Rectal smooth muscle tissue (tissue), 1 donor: ENCODE measurements around the gene UNCX.
"Not testable (repeated sequence)": the region's sequence is repeated elsewhere in the genome, so short reads cannot be mapped to it uniquely, and the experiment has no call there.

Experiments used
- H3K27ac ChIP-seq: one replicate; pipeline ENCODE4 v1.7.0; 2013; ENCODE audit warnings: low read depth, low read length, inconsistent platforms
- H3K27me3 ChIP-seq: one replicate; pipeline ENCODE4 v1.7.0; 2013; ENCODE audit warnings: low read length; ENCODE audit not compliant: control insufficient read depth, insufficient read depth
- H3K36me3 ChIP-seq: one replicate; pipeline ENCODE4 v1.7.0; 2013; ENCODE audit warnings: low read length; ENCODE audit not compliant: control insufficient read depth, insufficient read depth
- H3K4me1 ChIP-seq: one replicate; pipeline ENCODE4 v1.7.0; 2013; ENCODE audit warnings: low read length; ENCODE audit not compliant: control insufficient read depth, insufficient read depth
- H3K4me3 ChIP-seq: one replicate; pipeline ENCODE4 v1.7.0; 2013; ENCODE audit warnings: low read length
- H3K9ac ChIP-seq: one replicate; pipeline ENCODE4 v1.7.0; 2013; ENCODE audit warnings: low read length

UNCX gene

GRCh38 chr7:1204460-1205140 lies 28.1 kb upstream of the UNCX start:
- Histone ChIP-seq H3K4me1 (no peaks in the 10 kb centered on the region), H3K27ac (no peak overlapping the region), H3K27me3 (peaks cover 3% of the 10 kb centered on the region), H3K9ac (no peak overlapping the region), H3K4me3 (no peak overlapping the region), H3K36me3 (no peaks in the 10 kb centered on the region)

DNA sequence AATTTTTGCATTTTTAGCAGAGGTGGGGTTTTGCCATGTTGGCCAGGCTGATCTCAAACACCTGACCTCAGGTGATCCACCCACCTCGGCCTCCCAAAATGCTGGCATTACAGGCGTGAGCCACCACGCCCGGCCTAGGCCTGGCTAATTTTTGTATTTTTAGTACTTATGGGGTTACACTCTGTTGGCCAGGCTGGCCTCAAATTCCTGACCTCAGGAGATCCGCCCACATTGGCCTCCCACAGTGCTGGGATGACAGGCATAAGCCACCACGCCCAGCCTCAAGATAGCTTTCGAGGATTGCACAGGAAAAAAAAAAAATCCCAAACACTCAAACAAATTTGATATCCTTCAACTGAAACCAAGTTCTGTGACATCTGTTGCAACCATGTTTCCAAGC lies 26.9 kb upstream of the UNCX start:
- H3K36me3 ChIP-seq, H3K4me3 ChIP-seq, H3K4me1 ChIP-seq, H3K27ac ChIP-seq, H3K9ac ChIP-seq, H3K27me3 ChIP-seq: not testable (repeated sequence)

GRCh38 chr7:1209097-1209496 lies 23.6 kb upstream of the UNCX start:
- Histone ChIP-seq H3K4me3 (no peak overlapping the region), H3K36me3 (no peaks in the 10 kb centered on the region), H3K27ac (no peak overlapping the region), H3K4me1 (no peaks in the 10 kb centered on the region), H3K27me3 (peaks cover 17% of the 10 kb centered on the region), H3K9ac (no peak overlapping the region)

DNA sequence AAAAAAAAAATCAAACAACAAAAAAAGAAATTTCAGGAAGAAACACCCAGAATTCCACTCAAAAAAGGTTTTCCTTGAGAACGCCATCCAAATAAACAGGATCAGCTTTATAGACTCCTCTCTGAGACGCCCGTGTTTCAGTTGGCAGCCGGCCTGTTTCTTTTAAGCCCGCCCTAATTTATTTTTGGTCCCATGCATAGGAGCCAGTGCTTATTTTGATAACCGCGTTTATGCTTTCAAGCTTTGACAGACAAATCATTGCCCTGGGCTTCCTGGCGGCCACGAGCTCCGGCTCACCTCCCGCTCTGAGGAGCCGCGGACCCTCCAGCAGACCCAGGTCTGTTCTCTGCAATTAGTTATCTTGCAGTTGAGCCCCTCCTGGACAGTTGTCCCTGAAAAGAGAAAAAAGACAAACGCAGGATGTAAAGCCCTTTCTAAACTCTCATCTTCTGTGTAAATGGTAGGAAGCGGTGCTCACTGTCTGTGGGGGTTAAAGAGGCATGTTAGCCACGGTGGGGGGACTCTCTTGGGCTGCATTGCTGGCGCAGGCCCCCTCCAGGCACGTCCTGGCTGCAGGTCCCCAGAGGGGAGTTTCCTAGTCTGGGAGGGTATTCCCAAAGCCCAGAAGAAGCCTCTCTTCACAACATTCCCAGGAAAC lies 22.2 kb upstream of the UNCX start:
- no peaks in the 10 kb centered on the region for H3K36me3 ChIP-seq
- peaks cover 17% of the 10 kb centered on the region for H3K27me3 ChIP-seq
- H3K4me3 ChIP-seq: no peak overlapping the region
- H3K9ac ChIP-seq: no peak overlapping the region
- H3K27ac ChIP-seq: no peak overlapping the region
- H3K4me1 ChIP-seq: no peaks in the 10 kb centered on the region

DNA sequence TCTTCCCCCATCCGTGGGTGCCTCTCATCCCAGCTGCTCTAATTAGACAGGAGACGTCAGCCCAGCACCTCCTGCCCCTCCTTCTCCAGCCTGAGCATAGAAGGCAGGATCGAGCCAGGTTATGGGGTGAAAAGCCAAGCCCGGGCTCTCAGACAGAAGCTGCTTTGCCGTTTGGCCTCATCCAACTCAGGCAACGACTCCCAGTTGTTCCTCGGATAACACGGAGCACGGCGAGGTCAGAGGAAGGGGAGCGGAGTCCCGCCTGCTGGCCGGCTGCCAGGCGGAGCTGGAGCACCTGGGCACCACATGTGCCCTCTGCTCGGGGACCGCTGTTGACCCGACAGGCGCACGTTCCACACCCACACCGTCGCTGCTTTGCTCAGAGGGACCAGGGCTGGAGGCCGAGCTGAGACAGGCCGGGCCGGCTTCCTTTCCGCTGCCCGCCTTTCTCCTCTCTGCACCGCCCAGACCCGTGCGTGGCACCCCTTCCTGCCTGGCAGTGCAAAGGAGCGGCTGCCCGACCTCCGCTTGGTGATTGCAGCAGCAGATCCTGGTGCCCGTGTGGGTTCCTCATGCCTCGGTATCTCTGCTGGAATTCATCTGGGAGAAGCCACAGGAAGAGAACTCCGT lies 21.6 kb upstream of the UNCX start:
- Histone ChIP-seq H3K27me3 (peaks cover 17% of the 10 kb centered on the region), H3K36me3 (no peaks in the 10 kb centered on the region), H3K9ac (no peak overlapping the region), H3K27ac (no peak overlapping the region), H3K4me3 (no peak overlapping the region), H3K4me1 (no peaks in the 10 kb centered on the region)

- Histone ChIP-seq H3K36me3 (no peaks in the 10 kb centered on the region), H3K9ac (no peak overlapping the region), H3K27me3 (peaks cover 17% of the 10 kb centered on the region), H3K27ac (no peak overlapping the region), H3K4me1 (no peaks in the 10 kb centered on the region), H3K4me3 (no peak overlapping the region)
Observed at GRCh38 chr7:1211611-1212010, 21.1 kb upstream of the UNCX start.

DNA sequence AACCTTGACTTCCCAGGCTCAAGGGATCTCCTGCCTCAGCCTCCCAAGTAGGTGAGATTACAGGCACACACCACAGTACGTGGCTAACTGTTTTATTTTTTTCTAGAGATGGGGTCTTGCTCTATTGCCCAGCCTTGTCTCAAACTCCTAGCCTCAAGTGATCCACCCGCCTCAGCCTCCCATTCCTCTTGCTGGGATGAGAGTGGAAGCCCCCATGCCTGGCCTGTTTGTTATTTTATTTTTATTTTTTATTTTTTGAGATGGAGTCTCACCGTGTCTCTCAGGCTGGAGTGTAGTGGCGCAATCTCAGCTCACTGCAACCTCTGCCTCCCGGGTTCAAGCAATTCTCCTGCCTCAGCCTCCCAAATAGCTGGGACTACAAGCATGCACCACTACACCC lies 20.6 kb upstream of the UNCX start:
- peaks cover 17% of the 10 kb centered on the region for H3K27me3 ChIP-seq
- not testable (repeated sequence) for H3K4me1 ChIP-seq, H3K36me3 ChIP-seq

GRCh38 chr7:1214516-1214915 lies 18.2 kb upstream of the UNCX start:
- Histone ChIP-seq H3K4me3 (no peak overlapping the region), H3K27ac (no peak overlapping the region), H3K4me1 (no peaks in the 10 kb centered on the region), H3K36me3 (no peaks in the 10 kb centered on the region), H3K9ac (no peak overlapping the region), H3K27me3 (peaks cover 13% of the 10 kb centered on the region)

More for the DNA sequence above, 20.6 kb upstream of the UNCX start:
- not testable (repeated sequence) for H3K27ac ChIP-seq, H3K4me3 ChIP-seq, H3K9ac ChIP-seq

- Histone ChIP-seq H3K27me3 (peaks cover 5% of the 10 kb centered on the region), H3K27ac (no peak overlapping the region), H3K4me1 (no peaks in the 10 kb centered on the region), H3K36me3 (no peaks in the 10 kb centered on the region), H3K4me3 (no peak overlapping the region), H3K9ac (no peak overlapping the region)
Observed at GRCh38 chr7:1218541-1219165, 14.0 kb upstream of the UNCX start.

- H3K27me3 ChIP-seq: peaks cover 11% of the 10 kb centered on the region
- no peaks in the 10 kb centered on the region for H3K36me3 ChIP-seq
- no peak overlapping the region for H3K9ac ChIP-seq
- H3K27ac ChIP-seq: no peak overlapping the region
- H3K4me3 ChIP-seq: no peak overlapping the region
- no peaks in the 10 kb centered on the region for H3K4me1 ChIP-seq
Observed at GRCh38 chr7:1219498-1219897, 13.2 kb upstream of the UNCX start.

- H3K9ac ChIP-seq: no peak overlapping the region
- H3K27me3 ChIP-seq: peaks cover 16% of the 10 kb centered on the region
- no peak overlapping the region for H3K4me3 ChIP-seq
- no peaks in the 10 kb centered on the region for H3K4me1 ChIP-seq
- no peaks in the 10 kb centered on the region for H3K36me3 ChIP-seq
- H3K27ac ChIP-seq: no peak overlapping the region
Observed at GRCh38 chr7:1220000-1220726, 12.5 kb upstream of the UNCX start.
